CD14-positive monocyte (primary cell): Measurements from ENCODE around the gene CDKN2AIPNL. TPM values are rescaled to one million over a fixed set of nuclear protein-coding genes. Genes with fewer than 3 reads are reported as not detected.

Experiments
- DNase-seq, 3 donors: peaks; one replicate each; pipeline ENCODE4 v3.0.0-alpha.2; 2011 to 2022
- H2AFZ ChIP-seq: 2 replicates; pipeline ENCODE4 v1.6.0; 2012; ENCODE audit warnings: mild to moderate bottlenecking, low read depth, low read length, inconsistent platforms; ENCODE audit not compliant: insufficient read depth, poor library complexity, severe bottlenecking
- H3K27ac ChIP-seq, 2 donors: 1 replicate in 1 of 2; 2 replicates in 1 of 2; pipeline ENCODE4 v1.5.1; 2012 to 2013; ENCODE audit warnings: low read length in 2 of 2, control low read depth in 1 of 2, inconsistent platforms in 1 of 2, low read depth in 1 of 2, mild to moderate bottlenecking in 1 of 2
- H3K27me3 ChIP-seq, 2 donors: one replicate each; pipeline versions ENCODE4 v1.6.0 to v1.6.1; 2011 to 2013; ENCODE audit warnings: low read length in 2 of 2; ENCODE audit not compliant: control insufficient read depth in 2 of 2, insufficient read depth in 2 of 2
- H3K36me3 ChIP-seq, 2 donors: replicated peaks in 1 of 2; 1 replicate in 1 of 2; 2 replicates in 1 of 2; pipeline versions ENCODE4 v1.5.1 to v1.6.1; 2012 to 2013; ENCODE audit warnings: low read length in 2 of 2, control low read depth in 1 of 2, inconsistent platforms in 1 of 2, mild to moderate bottlenecking in 1 of 2; ENCODE audit not compliant: insufficient read depth in 2 of 2, control insufficient read depth in 1 of 2
- H3K4me1 ChIP-seq, 2 donors: 1 replicate in 1 of 2; 2 replicates in 1 of 2; pipeline versions ENCODE4 v1.5.1 to v1.6.1; 2012 to 2013; ENCODE audit warnings: low read length in 2 of 2, control low read depth in 1 of 2, inconsistent platforms in 1 of 2, mild to moderate bottlenecking in 1 of 2, moderate library complexity in 1 of 2; ENCODE audit not compliant: insufficient read depth in 2 of 2, control insufficient read depth in 1 of 2
- H3K4me2 ChIP-seq: replicated peaks from 2 replicates; pipeline ENCODE3; 2012; ENCODE audit warnings: low read length, moderate library complexity, mild to moderate bottlenecking; ENCODE audit not compliant: poor library complexity, severe bottlenecking; ENCODE audit errors: extremely low read depth
- H3K4me3 ChIP-seq, 3 experiments: fragments of 200-600 bp in 1 of 3; sonication (generic) in 1 of 3; replicated peaks in 1 of 3; 1 replicate in 2 of 3; 2 replicates in 1 of 3; pipeline ENCODE4 v1.5.1; 2011 to 2013; ENCODE audit warnings: low read length in 3 of 3, mild to moderate bottlenecking in 3 of 3, control low read depth in 2 of 3, low read depth in 2 of 3, inconsistent platforms in 1 of 3, moderate library complexity in 1 of 3
- H3K79me2 ChIP-seq: 2 replicates; pipeline ENCODE4 v1.6.0; 2012; ENCODE audit warnings: mild to moderate bottlenecking, control low read depth, inconsistent platforms, low read length, moderate library complexity; ENCODE audit not compliant: insufficient read depth
- H3K9ac ChIP-seq: 2 replicates; pipeline ENCODE4 v1.6.0; 2017; ENCODE audit warnings: low read length, mild to moderate bottlenecking; ENCODE audit not compliant: insufficient read depth, poor library complexity, severe bottlenecking
- H3K9me3 ChIP-seq, 2 donors: replicated peaks in 1 of 2; 1 replicate in 1 of 2; 2 replicates in 1 of 2; pipeline versions ENCODE4 v1.5.1 to v1.6.1; 2012 to 2013; ENCODE audit warnings: low read length in 2 of 2, control low read depth in 1 of 2; ENCODE audit not compliant: control insufficient read depth in 1 of 2, insufficient read depth in 1 of 2
- H4K20me1 ChIP-seq: 2 replicates; pipeline ENCODE4 v1.6.0; 2012; ENCODE audit warnings: mild to moderate bottlenecking, low read length, control low read depth, moderate library complexity; ENCODE audit not compliant: insufficient read depth
- H3K27ac Mint-ChIP-seq, 7 donors: one replicate each; pipeline ENCODE4 v1.8.0; 2020; ENCODE audit warnings: mild to moderate bottlenecking in 7 of 7, mixed read lengths in 7 of 7, moderate library complexity in 6 of 7, inconsistent platforms in 2 of 7
- H3K27me3 Mint-ChIP-seq, 3 donors: one replicate each; pipeline ENCODE4 v1.8.0; 2021 to 2022; ENCODE audit warnings: low read depth in 3 of 3, mild to moderate bottlenecking in 3 of 3, mixed read lengths in 3 of 3, moderate library complexity in 3 of 3, inconsistent platforms in 1 of 3
- H3K36me3 Mint-ChIP-seq, 2 donors: one replicate each; pipeline ENCODE4 v1.8.0; 2020; ENCODE audit warnings: mixed read lengths in 2 of 2, inconsistent platforms in 1 of 2, mild to moderate bottlenecking in 1 of 2
- H3K4me1 Mint-ChIP-seq: one replicate; pipeline ENCODE4 v1.8.0; 2020; ENCODE audit warnings: mild to moderate bottlenecking, mixed read lengths
- H3K4me3 Mint-ChIP-seq, 2 donors: one replicate each; pipeline ENCODE4 v1.8.0; 2020; ENCODE audit warnings: mild to moderate bottlenecking in 2 of 2, mixed read lengths in 2 of 2, moderate library complexity in 1 of 2
- H3K9me3 Mint-ChIP-seq, 7 donors: one replicate each; pipeline ENCODE4 v1.8.0; 2020 to 2022; ENCODE audit warnings: mixed read lengths in 7 of 7, mild to moderate bottlenecking in 6 of 7, moderate library complexity in 6 of 7, inconsistent platforms in 2 of 7
- CTCF ChIP-seq: fragments of 200-600 bp; IDR thresholded peaks from one replicate; pipeline ENCODE4 v1.8.0; 2022; ENCODE audit warnings: antibody characterized with exemption, mild to moderate bottlenecking
- WGBS: methylation state at CpG from one replicate; pipeline ENCODE4 v1.1.5; 2013; ENCODE audit warnings: missing lambda C conversion rate; ENCODE audit not compliant: insufficient coverage; 5-methylcytosine and 5-hydroxymethylcytosine counted together
- intact Hi-C, 2 donors: fragments of 100-400 bp; cut with micrococcal nuclease; formaldehyde crosslinking; loops; one replicate each; pipeline versions ENCODE4 v1.15.0 to v1.15.1; 2023
- polyA plus RNA-seq, 3 donors: library from polyadenylated mRNA; depleted of rRNA in 1 of 3; unstranded in 2 of 3; stranded (reverse) in 1 of 3; fragments of 300-500 nt in 2 of 3; fragments of >200 nt in 1 of 3; fragmentation: Illumina TruSeq in 2 of 3; gene quantifications; 1 replicate in 2 of 3; 2 replicates in 1 of 3; pipeline ENCODE4 v1.2.3, GENCODE V29; 2012 to 2021

CDKN2AIPNL gene
- polyA plus RNA-seq, 3 donors = 6.9 to 20.0 (median 15.0) TPM

- no peak overlapping the region for H3K4me3 Mint-ChIP-seq
- peaks cover 0 to 2% of the 10 kb centered on the region in 2 donors for H3K36me3 Mint-ChIP-seq
- H3K27ac Mint-ChIP-seq = no peak overlapping the region
- Histone ChIP-seq H2AFZ (no peak overlapping the region), H3K4me2 (no peak overlapping the region), H3K36me3 (no peaks in the 10 kb centered on the region), H3K9ac (no peak overlapping the region), H4K20me1 (no peaks in the 10 kb centered on the region), H3K4me1 (no peaks in the 10 kb centered on the region), H3K4me3 (no peak overlapping the region), H3K27me3 (no peaks in the 10 kb centered on the region), H3K27ac (no peak overlapping the region), H3K9me3 (peaks cover 0 to 9% of the 10 kb centered on the region in 2 donors), H3K79me2 (no peaks in the 10 kb centered on the region)
- TF ChIP-seq CTCF = no peak
- 100% methylated on average over 1 of the region's 2 CpGs for WGBS
- H3K27me3 Mint-ChIP-seq = peaks cover 0 to 6% (median 5%) of the 10 kb centered on the region in 3 donors
- peaks cover 2% of the 10 kb centered on the region for H3K4me1 Mint-ChIP-seq
- intact Hi-C loops = no loop called here
- peaks cover 7 to 22% (median 13%) of the 10 kb centered on the region in 7 donors for H3K9me3 Mint-ChIP-seq
- no peak for DNase-seq
These were observed 8.7 kb upstream of the CDKN2AIPNL start for GRCh38 chr5:134420343-134420742.

- no CpG with 5 or more reads among the region's 3 CpGs for WGBS
- intact Hi-C loops = loop anchor here in 1 of 2 donors (10.0 kb wide), 2 partner anchors 46 to 156 kb away; no protein-coding TSS in a partner anchor
- H3K27ac Mint-ChIP-seq = no peak overlapping the region
These were observed 7.3 kb upstream of the CDKN2AIPNL start for GRCh38 chr5:134418958-134419357.

More at GRCh38 chr5:134418958-134419357, 7.3 kb upstream of the CDKN2AIPNL start:
- H3K4me1 Mint-ChIP-seq = peaks cover 2% of the 10 kb centered on the region
- no peak for TF ChIP-seq CTCF
- H3K36me3 Mint-ChIP-seq = peaks cover 0 to 2% of the 10 kb centered on the region in 2 donors
- H3K27me3 ChIP-seq = no peaks in the 10 kb centered on the region
- H3K9ac ChIP-seq = no peak overlapping the region
- DNase-seq = no peak
- H3K36me3 ChIP-seq = no peaks in the 10 kb centered on the region
- peaks cover 0 to 6% (median 5%) of the 10 kb centered on the region in 3 donors for H3K27me3 Mint-ChIP-seq
- H3K4me1 ChIP-seq = no peaks in the 10 kb centered on the region
- no peaks in the 10 kb centered on the region for H3K79me2 ChIP-seq
- H3K27ac ChIP-seq = no peak overlapping the region
- H3K9me3 Mint-ChIP-seq = peaks cover 7 to 22% (median 13%) of the 10 kb centered on the region in 7 donors
- no peak overlapping the region for H3K4me3 ChIP-seq
- H3K9me3 ChIP-seq = peaks cover 0 to 9% of the 10 kb centered on the region in 2 donors
- no peaks in the 10 kb centered on the region for H4K20me1 ChIP-seq
- H2AFZ ChIP-seq = no peak overlapping the region
- no peak overlapping the region for H3K4me2 ChIP-seq
- H3K4me3 Mint-ChIP-seq = no peak overlapping the region
